Transverse colon (tissue), 4 donors: ENCODE data around the gene CLSTN2. TPM values are rescaled to one million over a fixed set of nuclear protein-coding genes. Genes with fewer than 3 reads are reported as not detected.

Experiments used
- DNase-seq: peaks from one replicate; pipeline ENCODE4 v3.0.0-alpha.2; 2019
- H3K27ac ChIP-seq, 4 donors: fragments of 200-600 bp; sonication (generic); 2 replicates each; pipeline ENCODE4 v1.5.1; 2016 to 2018; ENCODE audit warnings: inconsistent platforms in 4 of 4
- H3K27me3 ChIP-seq: fragments of 200-600 bp; sonication (generic); 2 replicates; pipeline ENCODE4 v1.5.1; 2017; ENCODE audit warnings: inconsistent platforms
- H3K36me3 ChIP-seq, 4 donors: fragments of 200-600 bp; sonication (generic); 2 replicates each; pipeline ENCODE4 v1.5.1; 2017 to 2019; ENCODE audit warnings: inconsistent platforms in 4 of 4
- H3K4me1 ChIP-seq, 4 donors: fragments of 200-600 bp; sonication (generic); 2 replicates each; pipeline ENCODE4 v1.5.1; 2017 to 2020; ENCODE audit warnings: inconsistent platforms in 4 of 4
- H3K4me3 ChIP-seq, 4 donors: fragments of 200-600 bp; sonication (generic); 1 replicate in 1 of 4; 2 replicates in 3 of 4; pipeline versions ENCODE4 v1.5.1 to v1.6.1; 2017 to 2019; ENCODE audit warnings: inconsistent platforms in 4 of 4
- H3K9me3 ChIP-seq, 2 donors: fragments of 200-600 bp; sonication (generic); 2 replicates each; pipeline ENCODE4 v1.5.1; 2017 to 2019; ENCODE audit warnings: inconsistent platforms in 2 of 2
- EP300 ChIP-seq: sonication (generic); formaldehyde crosslinking; IDR thresholded peaks from one replicate; pipeline ENCODE4 v1.6.1; 2017; ENCODE audit warnings: antibody characterized with exemption, low read depth
- POLR2A ChIP-seq: fragments of 450-650 bp; IDR thresholded peaks from one replicate; pipeline ENCODE4 v1.6.1; 2016; ENCODE audit warnings: antibody characterized with exemption, mild to moderate bottlenecking, moderate library complexity
- POLR2AphosphoS5 ChIP-seq, 3 donors: sonication (generic); formaldehyde crosslinking; IDR thresholded peaks; one replicate each; pipeline ENCODE4 v1.6.1; 2016; ENCODE audit warnings: antibody characterized with exemption in 3 of 3
- whole genome bisulfite sequencing, 2 donors: methylation state at CpG; one replicate each; pipeline ENCODE4 v1.1.5; 2018; ENCODE audit warnings: low coverage in 1 of 2; 5-methylcytosine and 5-hydroxymethylcytosine counted together
- in situ Hi-C, 4 donors: fragments of 200-750 bp; cut with MboI; loops; one replicate each; pipeline versions ENCODE4 v1.15.0 to v1.15.1; 2017; ENCODE audit warnings: low sequenced_read_pairs in 3 of 4, low pct_ligation_motif_present in 1 of 4, low pct_unique_long_range_greater_than_20kb in 1 of 4
- intact Hi-C: fragments of 100-400 bp; cut with DNase I; formaldehyde crosslinking; loops from one replicate; pipeline ENCODE4 v1.15.1; 2023; ENCODE audit warnings: low total_unique reads
- total RNA-seq, 4 donors: library from RNA; depleted of rRNA; stranded (reverse); fragments of >200 nt; gene quantifications; one replicate each; pipeline ENCODE4 v1.1.0, GENCODE V29; 2016
- TF ChIP-seq, protein P1 (sequence below), 5 experiments: fragments of 200-600 bp in 3 of 5; fragments of 450-650 bp in 2 of 5; sonication (generic) in 3 of 5; IDR thresholded peaks; 1 replicate in 2 of 5; 2 replicates in 3 of 5; pipeline ENCODE4 v1.5.1; 2016 to 2017; ENCODE audit warnings: antibody characterized with exemption in 5 of 5, inconsistent platforms in 3 of 5, mild to moderate bottlenecking in 2 of 5, moderate library complexity in 1 of 5

The CLSTN2 gene
- total RNA-seq, 4 donors from 2014 or later = 0.60 to 9.0 (median 2.2) TPM

DNA sequence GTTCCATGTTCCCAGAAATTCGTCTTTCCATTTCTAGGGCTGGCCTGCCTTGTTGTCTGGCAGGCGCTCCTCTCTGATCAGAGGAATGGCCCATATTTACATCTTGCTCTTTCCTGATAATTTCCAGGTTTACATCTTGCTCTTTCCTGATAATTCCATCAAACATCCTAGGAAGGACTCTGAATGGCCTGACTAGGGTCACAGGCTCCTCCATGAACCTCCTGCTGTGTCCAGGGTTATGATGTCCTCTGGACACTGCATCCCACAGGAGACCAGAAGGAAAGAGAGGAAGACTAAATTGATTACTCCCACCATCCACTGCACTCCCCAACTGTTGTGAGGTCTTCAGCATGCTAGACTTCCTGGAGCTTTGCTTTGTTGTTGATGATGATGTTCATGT, 75.4 kb downstream of the CLSTN2 start:
- Histone ChIP-seq H3K27me3 (no peaks in the 10 kb centered on the region), H3K27ac (no peak overlapping the region), H3K9me3 (no peaks in the 10 kb centered on the region), H3K4me1 (no peaks in the 10 kb centered on the region), H3K36me3 (no peaks in the 10 kb centered on the region), H3K4me3 (no peak overlapping the region)
- intact Hi-C loops (no loop called here), in situ Hi-C loops (no loop called here)
- DNase-seq = no peak
- 50 to 65% methylated on average over 2 of the region's 2 CpGs for whole genome bisulfite sequencing, 2 donors
- no peak for TF ChIP-seq EP300
- no peak for TF ChIP-seq POLR2A
- TF ChIP-seq, protein P1, sequence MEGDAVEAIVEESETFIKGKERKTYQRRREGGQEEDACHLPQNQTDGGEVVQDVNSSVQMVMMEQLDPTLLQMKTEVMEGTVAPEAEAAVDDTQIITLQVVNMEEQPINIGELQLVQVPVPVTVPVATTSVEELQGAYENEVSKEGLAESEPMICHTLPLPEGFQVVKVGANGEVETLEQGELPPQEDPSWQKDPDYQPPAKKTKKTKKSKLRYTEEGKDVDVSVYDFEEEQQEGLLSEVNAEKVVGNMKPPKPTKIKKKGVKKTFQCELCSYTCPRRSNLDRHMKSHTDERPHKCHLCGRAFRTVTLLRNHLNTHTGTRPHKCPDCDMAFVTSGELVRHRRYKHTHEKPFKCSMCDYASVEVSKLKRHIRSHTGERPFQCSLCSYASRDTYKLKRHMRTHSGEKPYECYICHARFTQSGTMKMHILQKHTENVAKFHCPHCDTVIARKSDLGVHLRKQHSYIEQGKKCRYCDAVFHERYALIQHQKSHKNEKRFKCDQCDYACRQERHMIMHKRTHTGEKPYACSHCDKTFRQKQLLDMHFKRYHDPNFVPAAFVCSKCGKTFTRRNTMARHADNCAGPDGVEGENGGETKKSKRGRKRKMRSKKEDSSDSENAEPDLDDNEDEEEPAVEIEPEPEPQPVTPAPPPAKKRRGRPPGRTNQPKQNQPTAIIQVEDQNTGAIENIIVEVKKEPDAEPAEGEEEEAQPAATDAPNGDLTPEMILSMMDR (IDR thresholded peaks at IDR 0.05) = no peak
- no peak for TF ChIP-seq POLR2AphosphoS5 (IDR thresholded peaks at IDR 0.05)

DNA sequence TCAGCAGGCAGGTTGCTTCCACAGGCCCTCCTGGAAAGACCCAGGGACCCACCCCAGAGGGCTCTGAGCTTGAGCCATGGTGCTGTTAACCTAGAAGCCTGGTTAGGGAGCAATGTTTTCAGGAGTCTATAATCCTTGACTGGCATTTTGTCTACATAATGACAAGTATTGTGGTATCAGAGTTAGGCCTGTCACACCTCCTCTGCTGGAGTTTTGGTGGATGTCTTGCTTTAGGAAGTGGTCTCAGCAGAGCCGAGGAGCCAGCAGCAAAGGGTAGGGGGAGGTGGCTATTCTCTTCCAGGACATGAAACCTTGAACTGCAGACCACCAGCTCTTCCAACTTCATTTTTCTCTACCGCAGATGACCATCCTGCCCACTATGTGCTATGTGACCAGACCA, 76.1 kb downstream of the CLSTN2 start:
- H3K4me3 ChIP-seq = no peak overlapping the region
- H3K27me3 ChIP-seq = no peaks in the 10 kb centered on the region
- intact Hi-C loops (no loop called here), in situ Hi-C loops (no loop called here)
- H3K9me3 ChIP-seq = no peaks in the 10 kb centered on the region
- 84% methylated on average over 2 of the region's 2 CpGs; no CpG with 5 or more reads in 1 of the 2 donors for WGBS, 2 donors
- H3K4me1 ChIP-seq = no peaks in the 10 kb centered on the region
- H3K27ac ChIP-seq = no peak overlapping the region
- no peaks in the 10 kb centered on the region for H3K36me3 ChIP-seq
- TF ChIP-seq EP300 (no peak), POLR2A (no peak), POLR2AphosphoS5 (IDR thresholded peaks at IDR 0.05) (no peak)
- TF ChIP-seq, protein P1 (IDR thresholded peaks at IDR 0.05) = no peak
- no peak for DNase-seq

DNA sequence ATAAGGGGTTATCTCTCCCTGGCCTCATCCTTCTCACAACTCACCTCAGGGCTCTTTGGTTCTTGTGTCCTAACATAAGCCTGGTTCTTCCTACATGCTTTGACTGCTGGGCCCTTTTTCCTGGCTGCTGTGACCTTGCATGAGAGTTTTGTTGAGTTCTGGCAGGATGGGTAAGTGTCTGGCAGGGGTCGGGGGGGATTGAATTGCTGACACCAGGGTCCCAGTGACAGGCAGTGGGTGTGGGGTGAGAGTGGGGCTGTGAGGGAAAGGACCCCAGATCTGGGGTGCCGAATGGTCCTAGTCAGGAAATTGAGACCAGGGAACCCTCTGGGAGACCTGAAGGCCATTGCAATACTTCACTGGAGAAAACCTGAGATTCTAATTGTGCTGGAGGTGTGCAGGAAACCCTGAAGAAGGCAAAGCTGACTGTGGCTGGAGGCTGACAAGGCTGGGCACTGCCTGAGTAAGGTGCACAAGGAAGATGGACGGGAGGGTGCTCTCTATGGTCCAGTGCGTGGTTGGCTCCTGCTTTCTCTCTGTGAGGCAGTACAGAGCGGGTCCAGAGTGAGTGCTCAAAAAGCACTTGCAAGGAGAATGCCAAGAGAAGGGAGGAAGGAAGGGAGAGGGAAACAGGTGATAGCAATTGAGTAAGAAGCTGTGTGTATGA, 76.8 kb downstream of the CLSTN2 start:
- in situ Hi-C loops (no loop called here), intact Hi-C loops (no loop called here)
- H3K36me3 ChIP-seq = no peaks in the 10 kb centered on the region
- H3K9me3 ChIP-seq = no peaks in the 10 kb centered on the region
- no peak overlapping the region for H3K27ac ChIP-seq
- no peaks in the 10 kb centered on the region for H3K4me1 ChIP-seq
- WGBS, 2 donors = 83 to 90% methylated on average over 2 to 5 of the region's 5 CpGs
- no peak for TF ChIP-seq POLR2A
- TF ChIP-seq EP300 = no peak
- no peak for TF ChIP-seq POLR2AphosphoS5 (IDR thresholded peaks at IDR 0.05)
- TF ChIP-seq, protein P1 (IDR thresholded peaks at IDR 0.05) = no peak
- DNase-seq = no peak
- no peak overlapping the region for H3K4me3 ChIP-seq
- no peaks in the 10 kb centered on the region for H3K27me3 ChIP-seq

DNA sequence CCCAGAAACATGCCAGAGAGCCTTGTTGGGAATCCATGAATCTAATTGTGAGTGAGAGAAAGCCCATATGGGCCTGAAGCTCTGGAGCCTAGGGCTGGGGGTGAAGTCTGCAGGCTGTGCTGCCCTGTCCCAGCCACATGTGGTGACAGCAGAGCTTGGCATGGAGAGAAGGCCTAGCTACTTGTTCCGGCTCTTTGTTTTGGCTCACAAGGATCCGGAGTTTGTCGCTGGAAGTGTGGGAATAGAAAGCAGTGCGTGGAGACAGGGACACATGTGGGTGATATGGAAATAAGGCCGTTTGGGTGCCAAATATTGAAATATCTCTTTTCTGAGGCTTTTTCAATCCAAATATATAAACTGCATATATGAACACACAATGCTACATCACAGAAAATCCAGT, 78.2 kb downstream of the CLSTN2 start:
- H3K9me3 ChIP-seq = no peaks in the 10 kb centered on the region
- TF ChIP-seq, protein P1 (IDR thresholded peaks at IDR 0.05) = no peak
- TF ChIP-seq POLR2AphosphoS5 (IDR thresholded peaks at IDR 0.05) = no peak
- TF ChIP-seq POLR2A = no peak
- no peak for TF ChIP-seq EP300
- no peaks in the 10 kb centered on the region for H3K27me3 ChIP-seq
- H3K27ac ChIP-seq = no peak overlapping the region
- in situ Hi-C loops = no loop called here
- no peaks in the 10 kb centered on the region for H3K4me1 ChIP-seq
- H3K4me3 ChIP-seq = no peak overlapping the region
- WGBS, 2 donors = 83 to 88% methylated on average over 5 of the region's 5 CpGs
- no peaks in the 10 kb centered on the region for H3K36me3 ChIP-seq
- intact Hi-C loops = no loop called here
- no peak for DNase-seq
